ENCODE measurements around the gene OR10K2. TPM values are rescaled to one million over a fixed set of nuclear protein-coding genes. Genes with fewer than 3 reads are reported as not detected.

The OR10K2 gene
- total RNA-seq, 4 donors from 2014 or later = not detected

DNA sequence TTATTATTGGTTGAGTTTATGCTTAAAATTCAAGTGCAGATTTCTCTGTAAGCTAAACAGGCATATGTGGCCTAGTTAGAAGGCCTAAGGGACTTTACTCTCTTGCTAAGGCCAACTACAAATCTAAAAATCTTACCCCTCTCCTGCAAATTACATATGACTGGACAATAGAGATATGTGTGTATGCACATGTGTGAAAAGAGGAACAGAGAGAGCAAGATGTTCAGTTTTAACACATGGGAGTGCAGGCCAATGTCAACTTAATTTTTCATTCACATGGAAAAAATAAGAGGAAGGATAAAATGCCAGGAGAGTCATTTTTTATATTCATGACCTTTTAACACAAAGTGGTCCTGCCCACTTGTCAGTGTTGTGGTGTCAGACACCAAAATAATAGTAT lies 8.5 kb downstream of the OR10K2 start:
- intact Hi-C loops (cut with DNase I; ENCODE audit: low total_unique reads) = no loop called here
- Histone ChIP-seq H3K27me3 (no peaks in the 10 kb centered on the region), H3K9me3 (no peaks in the 10 kb centered on the region)

DNA sequence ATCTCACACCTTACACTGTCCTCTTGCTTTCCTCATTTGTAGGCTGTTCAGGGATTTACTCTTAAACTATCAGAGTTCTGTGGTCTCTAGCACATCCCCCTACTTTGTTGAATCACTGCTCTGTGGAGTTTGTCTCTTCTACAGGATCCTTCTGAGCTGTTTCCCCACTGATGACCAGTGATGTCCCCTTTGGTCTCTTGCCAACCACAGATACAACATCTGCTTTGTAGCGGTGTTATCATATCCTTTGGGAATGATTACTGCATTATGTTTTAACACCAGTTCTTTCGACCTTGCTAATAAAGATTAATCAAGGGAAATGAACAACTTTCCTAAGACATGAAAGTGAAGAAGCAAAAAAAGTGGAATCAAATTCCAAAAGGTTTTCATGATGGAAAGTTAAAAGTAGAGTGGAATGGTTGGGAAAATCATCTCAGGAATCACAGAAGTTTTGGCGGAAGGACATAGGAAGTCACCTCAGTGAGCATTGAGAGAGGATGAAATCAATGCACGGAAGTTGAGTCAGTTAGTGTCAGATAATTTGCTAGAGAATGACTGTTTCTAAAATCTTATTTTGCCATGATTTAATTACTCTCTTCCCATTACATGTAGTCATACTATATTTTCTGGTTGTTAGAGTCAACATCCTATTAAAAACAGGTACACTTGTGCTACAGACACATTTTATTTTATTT lies 11.2 kb downstream of the OR10K2 start:
- TF ChIP-seq POLR2A (IDR thresholded peaks at IDR 0.05) = no peak
- TF ChIP-seq, protein P1, sequence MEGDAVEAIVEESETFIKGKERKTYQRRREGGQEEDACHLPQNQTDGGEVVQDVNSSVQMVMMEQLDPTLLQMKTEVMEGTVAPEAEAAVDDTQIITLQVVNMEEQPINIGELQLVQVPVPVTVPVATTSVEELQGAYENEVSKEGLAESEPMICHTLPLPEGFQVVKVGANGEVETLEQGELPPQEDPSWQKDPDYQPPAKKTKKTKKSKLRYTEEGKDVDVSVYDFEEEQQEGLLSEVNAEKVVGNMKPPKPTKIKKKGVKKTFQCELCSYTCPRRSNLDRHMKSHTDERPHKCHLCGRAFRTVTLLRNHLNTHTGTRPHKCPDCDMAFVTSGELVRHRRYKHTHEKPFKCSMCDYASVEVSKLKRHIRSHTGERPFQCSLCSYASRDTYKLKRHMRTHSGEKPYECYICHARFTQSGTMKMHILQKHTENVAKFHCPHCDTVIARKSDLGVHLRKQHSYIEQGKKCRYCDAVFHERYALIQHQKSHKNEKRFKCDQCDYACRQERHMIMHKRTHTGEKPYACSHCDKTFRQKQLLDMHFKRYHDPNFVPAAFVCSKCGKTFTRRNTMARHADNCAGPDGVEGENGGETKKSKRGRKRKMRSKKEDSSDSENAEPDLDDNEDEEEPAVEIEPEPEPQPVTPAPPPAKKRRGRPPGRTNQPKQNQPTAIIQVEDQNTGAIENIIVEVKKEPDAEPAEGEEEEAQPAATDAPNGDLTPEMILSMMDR (IDR thresholded peaks at IDR 0.05) = no peak
- H3K27me3 ChIP-seq = no peaks in the 10 kb centered on the region
- no peaks in the 10 kb centered on the region for H3K36me3 ChIP-seq
- H3K27ac ChIP-seq = no peak overlapping the region
- no peak overlapping the region for H3K4me3 ChIP-seq
- no peaks in the 10 kb centered on the region for H3K4me1 ChIP-seq
- DNase-seq = no peak
- H3K9me3 ChIP-seq = no peaks in the 10 kb centered on the region
- intact Hi-C loops (cut with DNase I; ENCODE audit: low total_unique reads) = no loop called here

More for the DNA sequence above, 8.5 kb downstream of the OR10K2 start:
- no peak for DNase-seq
- no peak overlapping the region for H3K4me3 ChIP-seq
- TF ChIP-seq, protein P1 (IDR thresholded peaks at IDR 0.05) = no peak
- no peak for TF ChIP-seq POLR2A (IDR thresholded peaks at IDR 0.05)
- no peaks in the 10 kb centered on the region for H3K4me1 ChIP-seq
- no peak overlapping the region for H3K27ac ChIP-seq
- no peaks in the 10 kb centered on the region for H3K36me3 ChIP-seq

DNA sequence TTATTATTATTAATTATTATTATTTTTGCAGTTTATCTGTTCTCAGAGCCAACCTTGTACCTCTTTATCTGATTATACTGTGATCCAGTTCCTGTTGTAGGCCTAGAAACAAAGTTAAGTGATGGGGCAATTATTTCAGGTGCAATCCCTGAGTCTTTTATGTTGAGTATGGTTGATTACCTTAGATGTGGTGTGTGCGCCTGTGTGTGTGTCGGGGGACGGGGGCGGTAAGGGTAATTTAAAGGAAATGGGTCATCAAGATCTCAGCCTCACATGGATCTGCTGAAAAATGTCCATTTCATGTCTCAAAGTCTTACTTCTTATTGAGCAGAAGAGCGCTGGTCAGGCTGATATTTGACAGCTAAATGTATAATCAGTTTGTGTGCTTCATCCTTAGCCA lies 18.9 kb downstream of the OR10K2 start:
- intact Hi-C loops (cut with DNase I; ENCODE audit: low total_unique reads) = no loop called here
- Histone ChIP-seq H3K4me3 (no peak overlapping the region), H3K27ac (no peak overlapping the region), H3K9me3 (no peaks in the 10 kb centered on the region), H3K36me3 (no peaks in the 10 kb centered on the region), H3K27me3 (no peaks in the 10 kb centered on the region), H3K4me1 (no peaks in the 10 kb centered on the region)
- TF ChIP-seq, protein P1 (IDR thresholded peaks at IDR 0.05) = no peak
- no peak for TF ChIP-seq POLR2A (IDR thresholded peaks at IDR 0.05)
- no peak for DNase-seq

DNA sequence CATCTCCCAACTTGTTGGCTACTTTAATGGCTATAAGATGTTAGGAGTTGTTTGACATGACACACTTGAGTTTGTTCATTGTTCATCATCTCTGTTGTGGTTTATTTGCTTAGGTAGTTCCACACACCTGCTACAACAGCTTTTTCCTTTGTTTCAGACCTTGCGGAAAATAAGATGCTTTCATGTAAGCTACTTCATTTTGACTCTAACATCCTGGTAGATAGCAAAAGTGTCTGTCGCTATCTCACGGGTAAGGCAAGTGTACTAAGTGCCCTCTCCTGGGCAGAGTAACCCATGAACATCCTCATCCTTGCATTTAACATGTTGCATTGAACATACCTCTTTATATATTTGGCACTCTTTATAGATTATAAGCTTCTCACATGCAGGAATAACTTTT lies 25.2 kb downstream of the OR10K2 start:
- TF ChIP-seq POLR2A (IDR thresholded peaks at IDR 0.05) = no peak
- TF ChIP-seq, protein P1 (IDR thresholded peaks at IDR 0.05) = no peak

DNA sequence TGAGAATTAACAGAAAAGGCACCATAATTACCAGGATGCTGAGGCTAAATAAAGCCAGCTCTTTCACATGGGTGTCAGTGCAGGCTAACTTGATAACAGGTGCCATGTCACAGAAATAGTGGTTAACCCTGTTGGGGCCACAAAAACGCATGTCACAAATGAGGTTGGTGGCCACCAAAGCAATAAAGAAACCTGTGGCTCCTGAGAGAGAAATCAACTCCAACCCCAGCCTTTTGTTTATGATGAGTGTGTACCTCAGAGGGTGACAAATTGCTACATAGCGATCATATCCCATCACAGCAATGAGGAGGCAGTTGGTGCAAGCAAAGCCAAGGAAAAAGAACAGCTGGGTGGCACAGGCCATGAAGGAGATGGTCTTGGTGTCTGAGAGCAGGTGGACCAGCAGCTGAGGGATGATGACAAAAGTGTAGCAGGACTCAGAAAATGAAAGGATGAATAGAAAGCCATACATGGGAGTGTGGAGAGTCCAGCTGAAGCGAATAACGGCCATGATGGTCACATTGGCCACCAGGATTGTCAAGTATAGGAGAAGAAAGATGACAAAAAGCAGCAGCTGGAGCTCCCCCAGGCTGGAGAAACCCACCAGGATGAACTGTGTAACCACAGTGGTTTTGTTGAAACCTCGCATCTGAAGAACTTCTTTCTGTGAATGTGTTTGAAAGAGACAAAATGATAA lies 27.1 kb downstream of the OR10K2 start, which contains the start of gene OR10T2:
Gene OR10T2 (minus strand): TSS at position 649 of the 697 bp plus-strand sequence. CDS start 0 bp downstream, at position 649.
- no peaks in the 10 kb centered on the region for H3K36me3 ChIP-seq
- no peak for DNase-seq
- no peak for TF ChIP-seq POLR2A (IDR thresholded peaks at IDR 0.05)
- TF ChIP-seq, protein P1 (IDR thresholded peaks at IDR 0.05) = no peak
- no peaks in the 10 kb centered on the region for H3K27me3 ChIP-seq
- H3K4me3 ChIP-seq = no peak within 1 kb of the TSS
- H3K27ac ChIP-seq = no peak within 1 kb of the TSS
- intact Hi-C loops (cut with DNase I; ENCODE audit: low total_unique reads) = no loop called here
- no peaks in the 10 kb centered on the region for H3K9me3 ChIP-seq
- H3K4me1 ChIP-seq = no peaks in the 10 kb centered on the region

More for the DNA sequence above, 25.2 kb downstream of the OR10K2 start:
- Histone ChIP-seq H3K4me1 (no peaks in the 10 kb centered on the region), H3K9me3 (no peaks in the 10 kb centered on the region), H3K4me3 (no peak overlapping the region), H3K36me3 (no peaks in the 10 kb centered on the region), H3K27ac (no peak overlapping the region), H3K27me3 (no peaks in the 10 kb centered on the region)
- intact Hi-C loops (cut with DNase I; ENCODE audit: low total_unique reads) = no loop called here
- DNase-seq = no peak

Data from uterus (tissue), 4 donors.